Ascending aorta (tissue), 2 donors: ENCODE data around the gene CFL1. TPM values are rescaled to one million over a fixed set of nuclear protein-coding genes. Genes with fewer than 3 reads are reported as not detected.

ENCODE experiments used
- DNase-seq, 2 donors: peaks; one replicate each; pipeline ENCODE4 v3.0.0-alpha.2; 2019; ENCODE audit warnings: low spot score in 2 of 2
- H3K27ac ChIP-seq, 2 donors: fragments of 200-600 bp; sonication (generic); one replicate each; pipeline ENCODE4 v1.5.1; 2016 to 2017; ENCODE audit warnings: mild to moderate bottlenecking in 1 of 2
- H3K27me3 ChIP-seq: fragments of 200-600 bp; sonication (generic); one replicate; pipeline ENCODE4 v1.5.1; 2017
- H3K36me3 ChIP-seq, 2 donors: fragments of 200-600 bp; sonication (generic); one replicate each; pipeline ENCODE4 v1.5.1; 2016
- H3K4me1 ChIP-seq, 2 donors: fragments of 200-600 bp; sonication (generic); one replicate each; pipeline ENCODE4 v1.5.1; 2016 to 2017; ENCODE audit warnings: mild to moderate bottlenecking in 1 of 2
- H3K4me3 ChIP-seq, 2 donors: fragments of 200-600 bp; sonication (generic); one replicate each; pipeline ENCODE4 v1.5.1; 2016 to 2017; ENCODE audit warnings: mild to moderate bottlenecking in 1 of 2
- H3K9me3 ChIP-seq, 2 donors: fragments of 200-600 bp; sonication (generic); one replicate each; pipeline ENCODE4 v1.5.1; 2016
- CTCF ChIP-seq, 3 experiments: fragments of 200-600 bp in 2 of 3; fragments of 450-650 bp in 1 of 3; sonication (generic) in 2 of 3; IDR thresholded peaks; one replicate each; pipeline ENCODE4 v1.5.1; 2016 to 2019; ENCODE audit warnings: antibody characterized with exemption in 3 of 3, mild to moderate bottlenecking in 1 of 3, moderate library complexity in 1 of 3
- intact Hi-C: fragments of 100-400 bp; cut with DNase I; formaldehyde crosslinking; loops from one replicate; pipeline ENCODE4 v1.15.1; 2023
- total RNA-seq: library from RNA; depleted of rRNA; stranded (reverse); fragments of >200 nt; gene quantifications from one replicate; pipeline ENCODE4 v1.1.0, GENCODE V29; 2016

Gene CFL1
- total RNA-seq, 1 donor from 2014 or later = 974 TPM

DNA sequence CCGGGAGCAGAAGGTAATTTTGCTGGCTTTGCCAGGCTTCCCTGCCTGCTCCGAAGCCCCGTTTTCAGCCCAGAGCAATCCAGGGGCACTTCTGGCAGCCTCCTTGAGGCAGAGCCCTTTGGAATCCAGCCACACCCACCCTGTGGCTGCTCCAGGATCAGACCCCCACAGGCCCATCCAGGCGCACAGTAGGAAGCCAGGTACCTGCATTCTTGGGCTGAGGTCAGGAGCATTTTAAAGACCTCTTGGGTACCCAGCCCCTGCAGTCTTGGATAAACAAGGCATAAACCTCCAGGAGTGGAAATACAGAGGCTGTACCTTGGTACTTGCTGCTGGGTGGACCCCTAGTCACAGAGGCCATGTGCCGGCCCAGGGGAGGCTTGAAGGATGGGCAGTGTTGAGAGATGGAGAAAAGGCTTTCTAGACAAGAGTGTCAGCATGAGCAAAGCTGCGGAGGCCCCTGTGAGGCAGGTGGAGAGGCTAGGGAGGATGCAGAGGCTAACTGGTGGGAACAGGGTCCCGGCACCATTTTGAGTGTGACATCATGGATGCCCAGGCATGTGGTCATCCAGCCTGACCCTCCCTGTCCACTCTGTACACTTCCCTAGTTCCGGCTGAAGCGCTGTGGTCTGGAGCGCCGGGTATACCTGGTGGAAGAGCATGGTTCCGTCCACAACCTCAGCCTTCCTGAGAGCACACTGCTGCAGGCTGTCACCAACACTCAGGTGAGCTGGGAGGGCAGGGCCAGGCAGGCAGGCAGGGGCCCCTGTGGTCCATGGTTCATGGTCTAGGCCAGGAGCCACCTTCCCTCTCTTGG, 6.1 kb upstream of the CFL1 start:
- peaks cover 11 to 14% of the 10 kb centered on the region in 2 donors for H3K4me1 ChIP-seq
- no peak overlapping the region for H3K4me3 ChIP-seq
- intact Hi-C loops = no loop called here
- no peaks in the 10 kb centered on the region for H3K27me3 ChIP-seq
- H3K27ac ChIP-seq = peak overlapping the region in 1 of 2 donors; percentile 29
- H3K36me3 ChIP-seq = peaks cover 55 to 73% of the 10 kb centered on the region in 2 donors
- no peak for DNase-seq
- H3K9me3 ChIP-seq = no peaks in the 10 kb centered on the region
- TF ChIP-seq CTCF (IDR thresholded peaks at IDR 0.05) = no peak

GRCh38 chr11:65862941-65863888, 5.2 kb upstream of the CFL1 start:
- TF ChIP-seq CTCF (IDR thresholded peaks at IDR 0.05) = no peak
- H3K4me3 ChIP-seq = no peak overlapping the region
- DNase-seq = no peak
- H3K36me3 ChIP-seq = peaks cover 55 to 65% of the 10 kb centered on the region in 2 donors
- no peaks in the 10 kb centered on the region for H3K27me3 ChIP-seq
- peaks cover 11 to 14% of the 10 kb centered on the region in 2 donors for H3K4me1 ChIP-seq
- no peaks in the 10 kb centered on the region for H3K9me3 ChIP-seq
- peak overlapping the region; percentile 29 to 94 for H3K27ac ChIP-seq
- intact Hi-C loops = no loop called here

DNA sequence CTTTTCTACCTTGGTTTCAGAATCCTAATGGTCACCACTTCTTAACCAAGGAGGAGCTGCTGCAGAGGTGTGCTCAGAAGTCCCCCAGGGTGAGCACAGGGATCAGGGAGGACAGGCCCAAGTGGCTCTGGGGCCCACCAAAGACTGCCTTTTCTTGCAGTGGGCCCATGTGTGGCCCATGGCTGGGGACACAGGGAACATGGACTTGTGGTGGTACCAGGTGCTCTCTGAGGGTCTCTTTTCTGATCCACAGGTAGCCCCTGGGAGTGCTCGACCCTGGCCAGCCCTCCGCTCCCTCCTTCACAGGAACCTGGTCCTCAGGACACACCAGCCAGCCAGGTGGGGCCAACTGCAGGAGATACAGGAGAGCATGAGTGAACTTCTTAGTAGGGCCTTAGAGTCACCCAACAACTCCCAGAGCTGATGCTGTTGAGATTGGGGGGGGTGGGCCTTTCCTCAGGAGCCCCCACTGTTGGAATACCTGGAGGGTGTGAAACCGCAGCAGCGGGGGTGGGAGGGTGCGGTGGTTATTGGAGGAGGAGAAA, 4.3 kb upstream of the CFL1 start:
- no peak for DNase-seq
- peaks cover 11 to 14% of the 10 kb centered on the region in 2 donors for H3K4me1 ChIP-seq

DNA sequence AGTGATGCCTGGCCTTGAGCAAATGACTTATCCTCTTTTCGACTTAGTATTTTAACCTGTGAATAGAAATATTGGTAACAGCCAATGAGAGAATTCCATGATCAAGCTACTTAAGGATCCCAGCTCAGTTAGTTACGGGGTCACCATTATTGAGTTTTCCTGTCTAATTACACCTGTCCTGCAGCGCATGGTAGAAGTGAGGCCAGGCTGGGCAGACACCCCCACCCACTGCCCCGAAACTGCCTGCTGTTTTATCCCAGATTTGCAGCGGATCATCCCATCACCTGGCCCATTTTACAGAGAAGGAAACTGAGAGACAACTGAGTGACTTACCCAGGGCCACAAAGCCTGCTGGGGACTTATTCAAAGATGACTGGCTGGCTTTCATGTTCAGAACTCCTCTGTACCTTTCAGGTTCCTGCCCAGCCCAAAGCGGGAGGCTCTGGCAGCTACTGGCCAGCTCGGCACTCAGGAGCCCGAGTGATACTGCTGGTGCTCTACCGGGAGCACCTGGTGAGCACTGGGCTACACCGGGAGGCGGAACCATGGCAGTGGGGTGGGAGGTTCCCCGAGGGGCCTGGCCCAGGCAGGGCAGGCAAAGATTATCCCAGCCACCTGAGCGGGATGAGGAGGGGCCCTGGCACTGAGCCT, 3.7 kb upstream of the CFL1 start:
- Histone ChIP-seq H3K36me3 (peaks cover 50 to 51% of the 10 kb centered on the region in 2 donors), H3K4me3 (peak overlapping the region; percentile 84 to 99), H3K27ac (peak overlapping the region; percentile 94 to 99), H3K4me1 (peaks cover 11 to 14% of the 10 kb centered on the region in 2 donors), H3K9me3 (no peaks in the 10 kb centered on the region), H3K27me3 (no peaks in the 10 kb centered on the region)
- TF ChIP-seq CTCF (IDR thresholded peaks at IDR 0.05) = no peak
- intact Hi-C loops = no loop called here
- DNase-seq = no peak

More for the DNA sequence above, 4.3 kb upstream of the CFL1 start:
- intact Hi-C loops = no loop called here
- Histone ChIP-seq H3K27ac (peak overlapping the region; percentile 14 to 94), H3K4me3 (peak overlapping the region in 1 of 2 donors; percentile 99), H3K27me3 (no peaks in the 10 kb centered on the region), H3K9me3 (no peaks in the 10 kb centered on the region), H3K36me3 (peaks cover 55 to 57% of the 10 kb centered on the region in 2 donors)
- no peak for TF ChIP-seq CTCF (IDR thresholded peaks at IDR 0.05)

DNA sequence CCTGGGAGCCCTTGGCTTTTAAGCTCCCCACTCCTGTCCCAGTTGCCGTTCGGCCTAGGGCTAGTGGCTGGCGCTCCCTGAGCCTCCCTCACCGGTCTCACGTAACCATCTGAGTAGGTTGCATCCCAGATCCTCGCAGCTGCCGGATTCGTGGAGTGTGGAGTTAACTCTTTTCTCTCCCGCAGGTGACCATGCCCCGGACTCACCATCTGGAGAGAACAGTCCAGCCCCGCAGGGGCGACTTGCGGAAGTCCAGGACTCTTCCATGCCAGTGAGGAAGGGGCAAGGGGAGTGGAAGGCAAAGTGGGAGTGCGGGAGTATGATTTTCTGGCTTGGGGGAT, 3.2 kb upstream of the CFL1 start:
- Histone ChIP-seq H3K4me3 (peak overlapping the region; percentile 84 to 99), H3K27me3 (no peaks in the 10 kb centered on the region), H3K4me1 (peaks cover 16 to 20% of the 10 kb centered on the region in 2 donors), H3K36me3 (peaks cover 45 to 46% of the 10 kb centered on the region in 2 donors), H3K27ac (peak overlapping the region; percentile 94 to 99), H3K9me3 (no peaks in the 10 kb centered on the region)
- TF ChIP-seq CTCF (IDR thresholded peaks at IDR 0.05) = no peak
- no peak for DNase-seq
- intact Hi-C loops = no loop called here
